ENCODE measurements around the gene KCNE3. TPM values are rescaled to one million over a fixed set of nuclear protein-coding genes. Genes with fewer than 3 reads are reported as not detected.

The KCNE3 gene
- total RNA-seq, 4 donors from 2014 or later, result 13.7 to 44.4 (median 21.0) TPM

DNA sequence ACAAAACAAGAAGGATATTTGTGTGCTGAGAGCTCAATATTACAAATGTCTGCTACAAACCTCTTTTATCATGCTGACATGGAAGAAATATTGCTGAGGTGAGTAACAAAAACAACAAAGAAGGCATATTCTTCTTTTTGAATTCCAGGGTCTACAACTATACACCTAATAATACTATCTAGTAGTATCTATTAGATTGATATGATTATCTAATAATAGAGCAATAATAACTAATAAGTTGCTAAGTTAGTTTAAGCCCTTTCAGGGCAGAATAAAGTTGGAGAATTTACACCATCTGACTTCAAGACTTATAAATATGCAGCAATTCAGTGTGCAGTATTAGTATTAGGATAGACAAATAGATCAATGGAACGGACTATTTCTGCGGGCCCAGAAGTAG lies 57.7 kb downstream of the KCNE3 start:
- TF ChIP-seq, protein P1, sequence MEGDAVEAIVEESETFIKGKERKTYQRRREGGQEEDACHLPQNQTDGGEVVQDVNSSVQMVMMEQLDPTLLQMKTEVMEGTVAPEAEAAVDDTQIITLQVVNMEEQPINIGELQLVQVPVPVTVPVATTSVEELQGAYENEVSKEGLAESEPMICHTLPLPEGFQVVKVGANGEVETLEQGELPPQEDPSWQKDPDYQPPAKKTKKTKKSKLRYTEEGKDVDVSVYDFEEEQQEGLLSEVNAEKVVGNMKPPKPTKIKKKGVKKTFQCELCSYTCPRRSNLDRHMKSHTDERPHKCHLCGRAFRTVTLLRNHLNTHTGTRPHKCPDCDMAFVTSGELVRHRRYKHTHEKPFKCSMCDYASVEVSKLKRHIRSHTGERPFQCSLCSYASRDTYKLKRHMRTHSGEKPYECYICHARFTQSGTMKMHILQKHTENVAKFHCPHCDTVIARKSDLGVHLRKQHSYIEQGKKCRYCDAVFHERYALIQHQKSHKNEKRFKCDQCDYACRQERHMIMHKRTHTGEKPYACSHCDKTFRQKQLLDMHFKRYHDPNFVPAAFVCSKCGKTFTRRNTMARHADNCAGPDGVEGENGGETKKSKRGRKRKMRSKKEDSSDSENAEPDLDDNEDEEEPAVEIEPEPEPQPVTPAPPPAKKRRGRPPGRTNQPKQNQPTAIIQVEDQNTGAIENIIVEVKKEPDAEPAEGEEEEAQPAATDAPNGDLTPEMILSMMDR (IDR thresholded peaks at IDR 0.05; ENCODE audit: low read depth), result no peak

Small RNA genes within 50 kb of the gene (small RNA-seq; reads per million reads assigned to genes)
- gene CYCSP27, result not detected

Other genes starting within 250 kb of the KCNE3 start
- gene P4HA3, start 155.9 kb downstream of the KCNE3 start, total RNA-seq, result 1 to 10 TPM in 1 of 4 donors, under 1 TPM in 2, not detected in 1; 0.38 to 1.4 (median 0.66) TPM
- gene PGM2L1, start 69.1 kb downstream of the KCNE3 start, total RNA-seq, result 1 to 10 TPM; 2.1 to 8.7 (median 3.8) TPM
- 1 to 10 TPM; 2.1 to 9.4 (median 3.3) TPM for gene LIPT2, start 26.2 kb upstream of the KCNE3 start, total RNA-seq
- 10 to 100 TPM; 10.1 to 18.0 (median 14.8) TPM for gene POLD3, start 125.0 kb upstream of the KCNE3 start, total RNA-seq

Measured in subcutaneous adipose tissue (tissue), 4 donors.